GM19463 (cell line): Measurements from ENCODE around the gene GHR.

Source experiments
- ATAC-seq: cut with Tn5 transposase; IDR thresholded peaks from one replicate; pipeline ENCODE4 v1.9.1; 2021; ENCODE audit warnings: mild to moderate bottlenecking, moderate library complexity; ENCODE audit not compliant: unreplicated experiment

Gene GHR

DNA sequence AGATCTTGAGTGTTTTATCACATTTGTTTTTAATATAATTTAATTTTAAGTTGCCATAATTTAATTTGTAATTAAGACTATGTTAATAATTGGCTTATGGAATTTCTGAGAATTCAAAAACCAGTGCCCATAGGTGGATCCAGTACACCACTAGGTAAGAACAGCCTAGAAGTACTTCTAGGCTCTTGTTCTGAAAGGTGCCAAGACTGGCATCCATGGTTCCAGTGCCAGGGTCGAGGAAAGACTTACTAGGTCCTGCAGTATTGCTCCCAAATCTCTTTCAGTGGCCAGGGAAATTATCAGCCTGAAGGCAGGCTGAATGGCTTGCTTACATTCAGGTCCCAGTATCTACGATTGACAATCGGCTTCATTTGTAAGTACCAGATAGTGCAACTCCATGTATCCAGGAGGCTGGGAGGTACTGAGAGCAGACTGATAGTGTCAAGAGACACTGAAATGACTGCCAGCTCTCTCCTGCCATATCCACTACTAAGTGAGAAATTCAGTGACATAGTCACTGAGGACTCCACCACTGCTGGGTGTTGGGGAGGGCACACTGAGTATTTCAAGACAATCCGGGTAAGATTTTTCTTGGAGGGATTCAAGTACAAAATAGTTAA, 174.2 kb downstream of the GHR start:
- no peak for ATAC-seq

GRCh38 chr5:42598311-42598710, 175.1 kb downstream of the GHR start:
- ATAC-seq: no peak

GRCh38 chr5:42599106-42599505, 175.9 kb downstream of the GHR start:
- no peak for ATAC-seq

DNA sequence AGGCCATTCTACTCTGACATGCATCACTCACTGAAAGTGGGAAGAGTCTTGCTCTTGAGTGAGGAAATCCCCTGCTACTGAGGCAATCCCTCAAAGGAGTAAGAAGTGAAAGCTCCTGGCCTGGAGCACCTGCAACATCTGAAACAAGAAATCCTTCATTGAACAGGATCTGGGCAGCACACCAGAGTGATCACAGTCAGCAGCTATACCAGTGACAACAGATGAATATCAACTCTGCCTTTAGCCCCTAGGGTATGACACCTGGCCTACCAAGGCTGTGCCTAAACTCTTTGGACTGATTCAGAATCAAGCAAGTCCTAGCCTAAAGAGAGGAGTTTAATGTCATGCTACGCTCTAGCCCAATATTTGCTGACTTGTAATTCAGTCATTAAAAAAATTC, 177.2 kb downstream of the GHR start:
- no peak for ATAC-seq

DNA sequence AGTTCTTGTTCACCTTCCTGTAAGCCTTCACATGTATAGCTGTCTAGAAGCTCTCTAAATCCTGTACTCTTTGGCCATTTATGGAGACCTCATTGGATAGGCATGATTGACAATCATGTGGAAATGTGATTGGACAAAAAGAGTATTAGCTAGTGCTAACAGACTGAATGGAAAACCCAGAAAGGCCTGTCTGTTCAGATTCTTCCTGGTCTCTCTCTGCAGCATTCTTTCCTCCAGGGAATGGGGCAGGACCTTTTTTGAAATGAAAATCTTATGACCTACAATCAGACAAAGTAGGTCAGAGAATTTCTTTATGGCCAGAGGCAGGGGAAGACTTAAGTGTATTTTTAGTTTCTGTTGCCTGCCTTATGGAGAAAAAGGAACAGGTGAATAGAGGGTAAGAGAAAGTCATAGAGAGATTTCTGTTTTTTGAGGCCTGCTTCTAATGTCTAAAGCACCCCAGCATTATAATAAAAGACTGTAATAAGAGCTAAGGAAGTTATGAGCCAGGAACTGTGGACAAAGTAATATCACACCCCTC, 181.0 kb downstream of the GHR start:
- ATAC-seq: no peak

DNA sequence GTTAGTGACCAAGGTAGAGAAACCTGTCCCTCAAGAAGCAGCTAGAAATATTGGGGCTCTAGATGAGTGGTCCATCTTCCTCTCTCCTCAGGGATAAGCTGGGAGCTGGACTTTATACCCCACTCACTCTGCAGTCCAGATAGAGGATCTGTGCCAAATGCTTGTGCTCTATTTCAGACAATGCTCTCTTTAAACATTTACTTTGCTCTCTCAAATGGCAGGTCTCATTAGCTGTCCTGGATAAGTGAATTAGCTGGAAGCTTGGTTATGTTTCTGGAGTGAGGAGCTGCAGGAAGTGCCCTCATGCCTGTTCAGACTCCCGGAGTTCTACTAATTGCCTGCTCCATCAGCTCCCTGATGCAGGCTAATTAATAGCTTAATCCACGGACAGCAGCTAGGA, 182.3 kb downstream of the GHR start:
- no peak for ATAC-seq

DNA sequence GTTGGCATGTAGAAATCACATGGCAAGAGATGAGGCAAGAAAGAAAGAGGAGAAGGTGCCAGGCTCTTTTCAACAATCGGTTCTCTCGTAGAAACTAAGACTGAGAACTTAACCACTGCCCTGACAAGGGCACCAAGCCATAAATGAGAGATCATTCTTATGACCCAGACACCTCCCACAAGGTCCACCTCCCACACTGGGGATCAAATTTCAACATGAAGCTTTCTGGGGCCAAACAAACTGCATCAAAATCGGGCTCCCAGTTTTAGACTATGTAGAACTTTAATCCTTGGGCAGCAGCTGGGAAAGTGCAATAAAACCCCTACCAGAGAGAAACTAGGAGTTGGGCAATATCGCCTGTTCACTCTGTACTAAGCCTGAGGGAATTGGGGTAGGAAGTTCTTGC, 183.2 kb downstream of the GHR start:
- ATAC-seq: no peak

GRCh38 chr5:42611437-42611836, 188.2 kb downstream of the GHR start:
- ATAC-seq: no peak

GRCh38 chr5:42612750-42613366, 189.6 kb downstream of the GHR start:
- ATAC-seq: no peak

DNA sequence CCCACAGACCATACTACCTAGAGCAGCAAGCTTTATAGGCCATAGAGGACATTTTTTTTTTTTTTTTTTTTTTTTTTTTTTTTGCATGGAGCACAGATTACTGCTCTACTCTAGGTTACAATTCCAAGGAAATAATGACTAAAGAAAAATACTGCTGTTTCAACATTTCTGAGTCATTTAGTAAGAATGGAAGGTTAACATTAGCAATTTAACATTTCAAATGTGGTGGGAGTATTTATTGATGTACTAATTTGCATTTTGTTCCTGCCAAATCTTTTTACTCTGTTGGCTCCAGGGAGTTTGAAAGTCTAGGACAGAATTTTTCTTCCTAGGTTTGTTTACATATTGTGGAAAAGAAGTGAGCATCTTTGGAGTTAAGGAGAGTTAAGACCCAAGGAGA, 191.3 kb downstream of the GHR start:
- no peak for ATAC-seq

- ATAC-seq: no peak
These were observed 197.5 kb downstream of the GHR start for GRCh38 chr5:42620579-42621216.

DNA sequence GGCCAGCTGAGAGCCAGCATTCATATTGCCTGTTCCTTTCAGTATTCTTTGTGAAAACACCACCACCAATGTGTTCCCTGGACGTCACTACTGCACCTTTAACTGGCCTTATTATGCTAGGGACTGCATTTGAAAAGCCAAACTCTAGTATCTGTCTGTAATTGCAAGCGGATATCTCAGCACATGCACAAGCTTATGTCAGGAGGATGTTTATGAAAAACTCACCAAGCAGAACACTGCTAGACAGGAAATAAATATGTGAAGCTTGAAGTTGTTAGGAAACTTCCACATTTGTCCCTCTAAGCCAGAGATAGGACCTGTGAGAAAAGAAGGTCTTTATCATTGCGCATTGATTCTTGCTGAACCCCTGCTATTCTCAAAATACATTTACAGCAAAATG, 198.0 kb downstream of the GHR start:
- no peak for ATAC-seq

DNA sequence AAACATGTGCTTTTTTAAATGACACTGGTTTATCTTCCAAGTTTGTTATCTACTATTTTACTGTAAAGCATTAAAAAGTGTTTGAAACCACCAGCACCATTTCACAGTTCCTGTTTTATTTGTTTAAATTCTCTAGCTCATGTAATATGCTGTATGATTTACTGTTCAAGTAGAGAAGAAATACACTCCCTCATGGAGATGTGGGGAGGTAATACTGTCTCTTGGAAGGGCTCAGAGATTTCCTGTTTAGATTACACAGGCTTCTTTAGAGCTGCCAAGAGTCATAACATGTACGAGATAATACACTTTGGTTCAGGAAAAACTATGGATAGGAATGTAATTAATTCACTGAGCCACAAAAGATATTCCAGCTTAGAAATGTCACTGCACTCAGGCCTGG, 198.4 kb downstream of the GHR start:
- ATAC-seq: no peak

- no peak for ATAC-seq
These were observed 201.7 kb downstream of the GHR start for GRCh38 chr5:42624912-42625311.

GRCh38 chr5:42626462-42626861, 203.2 kb downstream of the GHR start:
- no peak for ATAC-seq

DNA sequence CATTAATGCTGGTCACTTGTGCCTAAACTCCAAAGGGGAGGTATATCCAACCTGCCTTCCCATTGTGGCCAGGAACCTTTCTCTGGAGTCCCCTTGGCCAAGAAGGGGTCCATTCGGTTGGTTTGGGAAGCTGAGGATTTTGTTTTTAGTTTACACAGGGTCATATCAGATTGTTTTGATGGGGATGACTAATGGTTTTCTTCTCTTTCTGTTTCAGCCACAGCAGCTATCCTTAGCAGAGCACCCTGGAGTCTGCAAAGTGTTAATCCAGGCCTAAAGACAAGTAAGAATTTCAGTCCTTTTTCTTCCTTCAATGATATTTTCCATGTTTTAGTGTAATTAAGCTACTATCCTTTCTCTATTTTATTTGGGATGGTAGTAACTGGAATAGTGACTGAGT, 205.6 kb downstream of the GHR start:
- ATAC-seq: no peak

DNA sequence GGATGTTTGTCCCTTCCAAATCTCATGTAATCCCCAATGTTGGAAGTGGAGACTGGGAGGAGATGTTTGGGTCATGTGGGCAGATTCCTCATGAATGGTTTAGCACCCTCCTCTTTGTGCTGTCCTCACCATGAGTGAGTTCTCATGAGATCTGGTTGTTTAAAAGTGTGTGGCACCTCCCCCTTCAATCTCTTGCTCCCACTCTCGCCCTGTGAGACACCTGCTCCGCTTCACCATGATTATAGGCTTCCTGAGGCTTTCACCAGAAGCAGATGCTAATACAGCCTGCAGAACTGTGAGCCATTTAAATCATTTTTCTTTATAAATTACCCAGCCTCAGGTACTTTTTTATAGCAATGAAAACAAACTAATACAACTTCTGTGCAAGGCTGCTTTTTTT, 206.0 kb downstream of the GHR start:
- ATAC-seq: no peak

- ATAC-seq: no peak
These were observed 208.0 kb downstream of the GHR start for GRCh38 chr5:42631241-42631640.

- ATAC-seq: no peak
These were observed 209.2 kb downstream of the GHR start for GRCh38 chr5:42632354-42632900.

GRCh38 chr5:42634575-42634974, 211.3 kb downstream of the GHR start:
- no peak for ATAC-seq

DNA sequence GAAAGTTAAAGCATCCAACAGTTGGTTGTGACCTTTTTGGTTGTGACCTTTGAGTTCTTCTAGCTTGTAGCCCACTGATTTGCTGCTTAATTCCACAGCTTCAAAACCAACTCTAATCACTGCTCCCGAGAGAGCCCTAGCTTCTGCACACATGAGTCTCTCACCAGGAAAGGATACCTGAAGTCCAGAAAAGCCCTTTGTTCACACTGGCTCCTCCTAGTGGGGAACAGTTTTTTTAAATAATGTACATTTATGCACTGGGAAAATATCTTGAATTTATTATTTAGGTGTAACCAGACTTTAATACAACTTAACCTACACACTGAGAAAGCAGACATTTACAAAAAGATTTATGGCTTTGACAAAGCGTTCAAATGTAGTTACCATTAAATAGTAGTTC, 213.2 kb downstream of the GHR start:
- ATAC-seq: no peak

DNA sequence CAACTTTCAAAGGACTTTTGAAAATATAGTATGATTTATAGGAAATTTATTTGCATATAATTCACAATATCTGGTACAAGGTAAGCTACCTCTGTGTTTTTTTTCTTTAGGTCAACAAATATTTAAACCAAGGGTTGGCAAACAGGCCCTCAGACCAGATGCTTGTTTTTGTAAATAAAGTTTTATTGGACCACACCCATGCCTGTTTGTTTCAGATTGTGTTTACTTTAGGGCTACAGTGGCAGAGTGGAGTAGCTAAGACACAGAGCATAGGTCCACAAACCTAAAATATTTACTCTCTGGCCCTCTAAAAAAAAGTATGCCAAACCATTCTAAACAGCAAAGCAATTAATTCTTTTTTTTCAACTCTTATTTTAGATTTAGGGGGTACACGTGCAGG, 213.7 kb downstream of the GHR start:
- no peak for ATAC-seq
